HG03558 (cell line): ENCODE measurements around the gene RIPPLY3.
"Not testable (repeated sequence)": the region's sequence is repeated elsewhere in the genome, so short reads cannot be mapped to it uniquely, and the experiment has no call there.

Source experiments
- ATAC-seq: cut with Tn5 transposase; IDR thresholded peaks from one replicate; pipeline ENCODE4 v1.9.1; 2021; ENCODE audit warnings: moderate number of reproducible peaks; ENCODE audit not compliant: unreplicated experiment; ENCODE audit errors: extremely low read depth

Gene RIPPLY3

GRCh38 chr21:36980280-36981048, 26.0 kb upstream of the RIPPLY3 start:
- ATAC-seq, result no peak

GRCh38 chr21:36981049-36981391, 25.5 kb upstream of the RIPPLY3 start:
- ATAC-seq, result no peak

- ATAC-seq, result no peak
Observed at GRCh38 chr21:36981977-36982700, 24.4 kb upstream of the RIPPLY3 start.

GRCh38 chr21:36985751-36986594, 20.5 kb upstream of the RIPPLY3 start:
- ATAC-seq, result no peak

GRCh38 chr21:36987845-36988244, 18.7 kb upstream of the RIPPLY3 start:
- no peak for ATAC-seq

- no peak for ATAC-seq
Observed at GRCh38 chr21:36988536-36988935, 18.0 kb upstream of the RIPPLY3 start.

GRCh38 chr21:36989199-36989698, 17.3 kb upstream of the RIPPLY3 start:
- not testable (repeated sequence) for ATAC-seq

- peak; percentile 54 for ATAC-seq
Observed at GRCh38 chr21:36989699-36990507, 16.6 kb upstream of the RIPPLY3 start.

- ATAC-seq, result no peak
Observed at GRCh38 chr21:36990508-36991205, 15.8 kb upstream of the RIPPLY3 start.

- ATAC-seq, result no peak
Observed at GRCh38 chr21:36992671-36993070, 13.8 kb upstream of the RIPPLY3 start.

- no peak for ATAC-seq
Observed at GRCh38 chr21:36994501-36995158, 11.9 kb upstream of the RIPPLY3 start.

GRCh38 chr21:36995285-36995684, 11.2 kb upstream of the RIPPLY3 start:
- ATAC-seq, result not testable (repeated sequence)

- no peak for ATAC-seq
Observed at GRCh38 chr21:36999131-36999898, 7.2 kb upstream of the RIPPLY3 start.

GRCh38 chr21:37000381-37000780, 6.1 kb upstream of the RIPPLY3 start:
- ATAC-seq, result no peak

- no peak for ATAC-seq
Observed at GRCh38 chr21:37001441-37001840, 5.1 kb upstream of the RIPPLY3 start.

- ATAC-seq, result not testable (repeated sequence)
Observed at GRCh38 chr21:37002851-37003250, 3.7 kb upstream of the RIPPLY3 start.

GRCh38 chr21:37003917-37004316, 2.6 kb upstream of the RIPPLY3 start:
- not testable (repeated sequence) for ATAC-seq
